NCI-H460 (cell line): ENCODE data around the gene LHPP. TPM values are rescaled to one million over a fixed set of nuclear protein-coding genes. Genes with fewer than 3 reads are reported as not detected.

Experiments
- DNase-seq: peaks from one replicate; pipeline ENCODE4 v3.0.0-alpha.2; 2016; ENCODE audit warnings: low read depth; ENCODE audit errors: extremely low read depth
- total RNA-seq: library from RNA; depleted of rRNA; stranded (reverse); fragments of >200 nt; shearing (Covaris generic); gene quantifications from 2 replicates; pipeline ENCODE4 v1.2.3, GENCODE V29; 2014

Gene LHPP
- total RNA-seq, 1 experiment from 2014 or later, result 1.6 TPM

GRCh38 chr10:124446830-124447750 is 14.5 kb upstream of the LHPP start:
- DNase-seq, result no peak

- no peak for DNase-seq
Measured at GRCh38 chr10:124447751-124448466, 13.7 kb upstream of the LHPP start.

GRCh38 chr10:124448696-124449169 is 12.9 kb upstream of the LHPP start:
- DNase-seq, result no peak

- no peak for DNase-seq
Measured at GRCh38 chr10:124449170-124450011, 12.2 kb upstream of the LHPP start.

- no peak for DNase-seq
Measured at GRCh38 chr10:124450012-124450782, 11.4 kb upstream of the LHPP start, which contains the start of gene NKX1-2. TSS of gene NKX1-2 (minus strand) at chr10:124450035. CDS start at chr10:124449943, 92 bp downstream.

GRCh38 chr10:124450783-124451057 is 10.9 kb upstream of the LHPP start:
- no peak for DNase-seq

- DNase-seq, result no peak
Measured at GRCh38 chr10:124451276-124451675, 10.3 kb upstream of the LHPP start.

- DNase-seq, result no peak
Measured at GRCh38 chr10:124453960-124454610, 7.5 kb upstream of the LHPP start.

- no peak for DNase-seq
Measured at GRCh38 chr10:124455441-124455840, 6.2 kb upstream of the LHPP start.

- no peak for DNase-seq
Measured at GRCh38 chr10:124458473-124458872, 3.1 kb upstream of the LHPP start.

GRCh38 chr10:124458889-124459288 is 2.7 kb upstream of the LHPP start:
- DNase-seq, result no peak

- DNase-seq, result no peak
Measured at GRCh38 chr10:124459395-124459794, 2.2 kb upstream of the LHPP start.

- DNase-seq, result no peak
Measured at GRCh38 chr10:124460144-124460543, 1.5 kb upstream of the LHPP start.

- DNase-seq, result no peak
Measured at GRCh38 chr10:124462348-124462695, 699 bp downstream of the LHPP start.

GRCh38 chr10:124464028-124464965 is 2.7 kb downstream of the LHPP start:
- DNase-seq, result no peak

- no peak for DNase-seq
Measured at GRCh38 chr10:124465003-124465776, 3.6 kb downstream of the LHPP start.

- DNase-seq, result no peak
Measured at GRCh38 chr10:124465777-124466488, 4.3 kb downstream of the LHPP start.
